GM11168 (cell line): ENCODE measurements around the gene CAND1.

ENCODE experiments used
- in situ Hi-C: fragments of 300-500 bp; cut with MboI; formaldehyde crosslinking; loops from one replicate; pipeline ENCODE4 v1.12.0; 2022; ENCODE audit warnings: low sequenced_read_pairs; ENCODE audit not compliant: unreplicated experiment

The CAND1 gene

GRCh38 chr12:67279637-67280036 lies 10.5 kb downstream of the CAND1 start:
- in situ Hi-C loops, result no loop called here

DNA sequence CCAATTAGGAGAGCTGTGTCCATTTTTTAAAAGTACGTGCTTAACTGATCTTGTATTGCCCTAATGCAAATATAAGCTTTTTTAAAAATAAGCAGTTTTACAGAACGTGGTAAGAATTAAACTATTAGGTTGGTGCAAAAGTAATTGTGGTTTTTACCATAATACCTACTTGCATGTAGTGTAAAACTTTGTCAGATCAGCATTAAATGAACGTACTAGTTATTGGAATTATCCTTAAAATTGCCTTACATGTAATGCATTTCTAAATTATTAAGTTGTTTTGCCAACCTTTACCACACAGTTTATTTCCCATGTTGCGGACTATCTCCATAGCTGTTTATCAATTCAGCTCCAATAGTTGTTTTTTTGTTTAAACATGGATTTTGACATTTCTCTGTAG lies 10.9 kb downstream of the CAND1 start:
- in situ Hi-C loops, result no loop called here

DNA sequence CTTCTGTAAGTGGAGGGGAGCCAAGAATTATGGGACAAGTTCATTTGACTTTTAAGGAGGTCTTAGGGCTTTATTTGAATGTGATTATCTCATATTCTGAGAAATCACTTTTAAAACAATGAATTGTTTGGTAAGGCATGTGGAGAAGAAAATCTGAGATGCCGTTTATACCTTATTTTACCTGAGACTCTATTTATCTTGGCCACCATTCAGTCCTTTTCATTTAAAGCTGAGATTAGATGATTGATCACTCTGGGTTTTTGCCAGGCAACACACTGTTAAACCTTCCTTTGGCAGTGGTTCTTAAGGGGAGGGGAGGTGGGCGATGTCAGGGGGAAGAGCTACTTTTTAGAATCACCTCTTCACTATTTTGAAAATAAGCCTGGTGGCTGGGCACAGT lies 11.4 kb downstream of the CAND1 start:
- in situ Hi-C loops, result no loop called here

DNA sequence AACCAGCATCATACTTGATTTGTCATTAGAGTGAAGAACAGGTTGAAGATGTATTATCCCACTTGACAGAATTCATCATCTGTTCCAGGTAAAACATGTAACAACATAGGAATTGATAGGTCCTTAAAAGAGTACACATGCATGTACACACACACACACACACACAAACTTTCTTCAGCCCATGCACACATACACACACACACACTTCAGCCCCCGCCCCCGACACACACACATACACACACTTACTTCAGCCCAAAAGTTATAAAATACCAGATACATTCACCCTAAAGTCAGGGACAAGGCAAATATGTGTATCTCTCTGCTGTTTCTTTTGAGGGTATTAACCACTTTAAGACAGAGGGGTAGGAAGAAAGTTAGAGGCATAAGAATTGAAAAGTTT lies 15.4 kb downstream of the CAND1 start:
- in situ Hi-C loops, result no loop called here

DNA sequence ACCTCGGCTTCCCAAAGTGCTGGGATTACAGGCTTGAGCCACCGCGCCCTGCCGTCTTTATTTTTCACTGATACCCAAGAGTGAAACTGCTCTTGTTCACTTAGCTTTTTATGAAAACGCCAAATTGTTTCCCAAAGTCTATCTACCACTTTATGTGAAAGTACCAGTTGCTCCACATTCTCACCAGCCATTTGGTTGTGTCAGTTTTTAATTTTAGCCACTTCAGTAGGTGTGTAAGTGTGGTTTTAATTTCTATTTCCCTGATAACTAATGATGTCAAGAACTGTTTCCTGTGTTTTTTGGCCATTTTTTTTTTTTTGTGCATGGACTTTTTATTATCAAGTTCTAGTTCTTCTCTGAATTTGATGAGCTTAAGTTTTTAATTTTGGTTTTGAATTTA lies 17.1 kb downstream of the CAND1 start:
- in situ Hi-C loops, result no loop called here

DNA sequence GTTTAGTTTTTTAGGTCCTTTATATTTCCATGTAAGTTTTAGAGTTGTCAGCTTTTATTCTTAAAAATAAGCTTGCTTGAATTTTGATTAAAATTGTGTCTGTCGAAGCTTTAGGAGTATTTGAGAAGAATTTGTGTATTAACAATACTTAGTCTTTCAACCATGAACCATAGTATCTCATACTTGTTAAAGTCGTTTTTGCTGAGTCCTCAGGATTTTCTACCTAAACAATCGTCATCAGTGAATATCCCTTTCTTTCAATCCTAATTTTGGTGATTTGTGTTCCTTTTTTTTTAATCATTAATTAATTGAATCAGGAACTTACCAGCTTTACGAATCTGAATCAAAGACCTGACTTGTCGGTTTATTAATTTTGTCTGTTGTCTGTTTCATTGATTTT lies 18.2 kb downstream of the CAND1 start:
- in situ Hi-C loops, result no loop called here

DNA sequence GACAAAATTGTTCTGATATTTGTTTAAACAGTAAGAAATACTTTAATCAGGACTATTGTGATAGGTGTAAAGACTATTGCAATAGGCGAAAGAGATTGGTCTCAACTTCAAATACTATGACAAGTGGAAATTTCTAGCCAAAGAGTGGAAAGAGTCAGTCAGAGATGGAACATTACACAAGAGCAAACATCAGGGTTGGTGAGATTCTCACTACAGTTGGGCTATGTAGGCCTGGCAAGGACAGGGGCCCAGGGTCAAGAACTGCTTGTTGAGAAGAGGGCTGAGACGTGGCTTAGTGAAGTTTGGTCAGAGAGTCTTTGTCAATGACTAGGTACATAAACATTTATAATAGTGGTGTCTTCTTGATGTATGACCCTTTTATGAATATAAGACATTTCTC lies 19.4 kb downstream of the CAND1 start:
- in situ Hi-C loops, result no loop called here

GRCh38 chr12:67290378-67290777 lies 21.2 kb downstream of the CAND1 start:
- in situ Hi-C loops, result no loop called here

GRCh38 chr12:67299526-67299925 lies 30.4 kb downstream of the CAND1 start:
- in situ Hi-C loops, result no loop called here

DNA sequence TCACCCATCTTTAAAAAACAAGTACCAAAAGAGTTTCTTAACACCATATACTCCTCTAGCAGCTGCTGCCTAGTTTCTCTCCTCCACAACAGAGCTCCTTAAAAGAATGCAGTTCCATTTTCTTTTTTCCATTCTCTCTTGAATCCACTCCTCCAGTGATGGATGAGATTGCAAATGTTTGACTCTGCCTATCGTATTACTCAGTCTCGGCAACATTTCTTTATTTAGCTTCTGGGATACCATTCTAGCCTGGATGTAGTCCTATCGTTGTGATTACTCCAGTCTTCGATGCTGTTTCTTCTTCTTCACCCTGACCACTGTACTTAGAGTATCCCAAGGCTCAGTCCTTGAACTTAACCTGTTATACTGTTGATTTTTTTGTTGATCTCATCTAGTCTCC lies 30.8 kb downstream of the CAND1 start:
- in situ Hi-C loops, result no loop called here

DNA sequence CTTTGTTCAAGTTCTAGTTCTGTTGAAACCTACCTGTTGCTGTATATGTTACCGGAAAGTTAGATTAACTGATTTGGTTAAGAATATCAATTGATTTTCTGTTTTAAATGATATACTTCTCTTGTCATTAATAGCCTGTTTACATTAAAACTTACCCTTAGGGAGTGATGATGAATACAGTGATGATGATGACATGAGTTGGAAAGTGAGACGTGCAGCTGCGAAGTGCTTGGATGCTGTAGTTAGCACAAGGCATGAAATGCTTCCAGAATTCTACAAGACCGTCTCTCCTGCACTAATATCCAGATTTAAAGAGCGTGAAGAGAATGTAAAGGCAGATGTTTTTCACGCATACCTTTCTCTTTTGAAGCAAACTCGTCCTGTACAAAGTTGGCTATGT lies 33.0 kb downstream of the CAND1 start:
- in situ Hi-C loops, result no loop called here

- in situ Hi-C loops, result no loop called here
Observed at GRCh38 chr12:67305544-67305943, 36.4 kb downstream of the CAND1 start.

DNA sequence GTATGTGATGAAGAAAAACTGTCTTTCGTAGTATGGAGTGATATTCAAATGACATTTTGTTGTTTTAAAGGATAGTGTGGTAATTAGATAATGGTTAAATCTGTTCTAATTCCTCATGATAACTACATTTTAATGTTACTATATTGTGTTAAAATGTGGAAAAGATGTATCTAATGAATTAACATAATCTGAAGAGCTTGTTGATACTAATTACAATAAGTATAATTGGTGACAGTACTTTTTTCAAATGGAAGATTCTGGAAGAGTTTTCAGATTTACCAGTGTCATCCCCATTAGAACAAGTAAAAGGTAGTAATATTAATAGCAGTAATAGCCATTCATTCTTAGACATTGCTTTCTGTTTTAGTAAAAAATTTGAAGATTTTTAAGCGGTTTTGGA lies 37.6 kb downstream of the CAND1 start:
- in situ Hi-C loops, result no loop called here

DNA sequence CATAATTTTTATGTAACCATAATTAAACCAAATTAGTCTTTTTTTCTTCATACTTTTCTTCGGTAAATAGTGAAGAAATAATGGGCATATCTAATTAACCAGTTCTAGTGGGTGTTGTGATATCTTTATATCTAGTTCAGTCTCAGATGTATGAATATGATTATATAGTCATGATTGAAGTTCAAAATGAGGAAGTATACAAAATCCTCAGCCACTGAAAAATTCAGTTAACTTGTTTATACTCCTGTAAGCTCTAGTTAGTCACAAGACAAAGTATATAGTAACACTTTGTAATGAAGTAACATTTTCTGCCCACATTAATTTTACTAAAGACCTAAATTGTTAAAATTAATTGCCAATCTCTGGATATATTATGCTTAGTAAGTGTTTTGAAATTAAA lies 46.5 kb downstream of the CAND1 start:
- in situ Hi-C loops, result no loop called here

DNA sequence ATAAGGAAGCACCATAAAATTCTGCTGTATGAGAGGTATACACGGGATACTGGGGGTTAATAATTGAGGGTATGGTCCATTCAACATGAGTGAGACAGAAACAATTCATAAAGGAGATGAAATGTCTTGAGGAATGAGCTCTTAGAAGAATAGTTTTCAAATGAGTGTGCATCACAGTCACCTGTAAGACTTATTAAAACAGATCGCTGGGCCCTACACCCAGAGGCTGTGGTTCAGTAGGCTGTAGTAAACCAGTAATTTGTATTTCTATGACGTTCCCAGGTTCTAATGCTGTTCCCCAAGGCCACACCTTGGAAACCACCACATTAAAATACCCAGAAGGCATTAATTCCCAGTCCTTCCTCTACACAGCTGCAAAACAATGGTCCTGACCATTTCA lies 49.6 kb downstream of the CAND1 start:
- in situ Hi-C loops, result no loop called here

DNA sequence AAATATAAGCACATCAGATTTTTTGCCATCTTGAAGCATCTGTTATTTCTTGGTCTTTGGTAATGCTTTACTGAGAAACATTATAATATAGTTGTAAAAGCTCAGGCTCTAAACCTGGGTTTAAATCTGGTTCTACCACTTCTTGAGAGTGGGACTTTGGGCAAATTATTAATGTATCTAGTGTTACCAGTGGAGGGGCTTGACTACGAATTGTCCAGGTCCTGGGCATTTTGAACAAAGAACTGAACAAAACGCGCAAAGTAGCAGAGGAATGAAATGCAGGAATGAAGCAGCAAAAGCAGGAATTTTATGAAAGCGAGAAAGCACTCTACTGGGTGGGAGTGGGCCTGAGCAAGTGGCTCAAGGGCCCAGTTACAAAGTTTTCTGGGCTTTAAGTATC lies 50.8 kb downstream of the CAND1 start:
- in situ Hi-C loops, result no loop called here

- in situ Hi-C loops, result no loop called here
Observed at GRCh38 chr12:67320614-67321295, 51.6 kb downstream of the CAND1 start.

- in situ Hi-C loops, result no loop called here
Observed at GRCh38 chr12:67322580-67322979, 53.4 kb downstream of the CAND1 start.

DNA sequence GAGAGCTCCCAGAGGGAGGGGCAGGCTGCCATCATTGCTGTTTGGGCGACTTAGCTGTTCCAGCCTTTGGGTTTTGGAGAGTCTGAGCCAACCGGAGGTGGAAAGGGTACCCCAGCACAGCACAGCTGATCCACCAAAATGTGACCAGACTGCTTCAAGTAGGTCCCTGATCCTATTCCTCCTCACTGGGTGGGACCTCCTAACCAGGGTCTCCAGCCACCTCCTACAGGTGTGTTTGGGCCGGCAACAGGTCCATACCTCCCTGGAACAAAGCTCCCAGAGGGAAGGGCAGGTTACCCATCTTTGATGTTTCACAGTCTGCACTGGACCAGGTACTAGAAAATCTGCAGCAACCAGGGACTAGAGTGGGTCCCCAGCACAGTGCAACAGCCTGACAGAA lies 53.8 kb downstream of the CAND1 start:
- in situ Hi-C loops, result no loop called here

- in situ Hi-C loops, result no loop called here
Observed at GRCh38 chr12:67326637-67327036, 57.5 kb downstream of the CAND1 start.

DNA sequence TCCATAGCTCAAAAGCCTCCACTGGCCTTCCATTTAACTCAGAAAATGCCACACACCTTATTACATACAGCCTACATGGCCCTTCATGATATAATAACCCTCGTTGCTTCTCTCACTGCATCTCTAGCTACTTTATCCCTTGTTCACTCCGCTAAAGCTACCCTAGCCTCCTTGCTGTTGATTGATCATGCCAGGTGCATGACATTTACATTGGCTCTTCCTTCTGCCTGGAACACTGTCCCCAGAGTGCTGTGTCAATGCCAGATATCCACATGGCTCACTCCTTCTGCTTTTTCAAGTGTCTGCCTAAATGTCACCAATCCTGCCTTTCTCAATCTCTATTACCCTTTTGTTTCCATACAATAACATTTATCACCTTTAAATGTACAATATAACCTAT lies 58.3 kb downstream of the CAND1 start:
- in situ Hi-C loops, result no loop called here

DNA sequence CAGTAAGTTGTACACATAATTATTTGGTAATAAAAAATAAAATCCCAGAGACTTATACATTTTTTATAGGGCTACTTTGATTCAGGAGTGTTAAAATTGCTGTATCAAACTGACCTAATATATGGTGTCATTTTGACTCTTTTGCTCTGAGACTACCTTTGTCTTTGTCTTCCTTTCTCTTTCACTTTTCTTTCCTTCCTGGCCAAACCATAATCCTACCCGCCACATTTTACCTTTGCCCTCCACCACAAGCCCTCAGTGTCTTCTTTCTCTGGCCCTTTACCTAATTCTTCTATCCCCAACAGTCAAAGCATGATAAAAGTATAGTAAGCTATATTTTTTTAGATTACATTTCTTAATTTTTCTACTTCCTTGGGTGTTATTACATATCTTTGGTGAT lies 62.0 kb downstream of the CAND1 start:
- in situ Hi-C loops, result no loop called here

DNA sequence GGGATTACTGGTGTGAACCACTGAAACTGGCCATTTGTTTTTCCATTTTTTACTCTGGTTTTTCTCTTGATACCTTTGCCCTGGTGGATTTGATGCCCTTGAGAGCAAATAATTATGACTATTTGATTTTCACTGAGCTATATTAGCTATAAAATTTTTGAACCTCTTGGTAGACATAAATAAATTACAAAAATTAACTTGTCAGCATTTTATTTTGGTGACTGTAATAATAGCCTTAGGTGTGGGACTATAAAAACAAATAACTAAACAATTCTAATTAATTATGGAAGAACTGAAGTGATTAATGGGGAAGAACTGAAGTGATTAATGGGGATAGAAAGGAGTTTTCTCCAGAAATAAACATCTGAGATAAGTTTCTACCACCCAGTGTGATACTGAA lies 62.7 kb downstream of the CAND1 start:
- in situ Hi-C loops, result no loop called here
